IMR-90 (cell line): ENCODE measurements around the gene ARL10. TPM values are rescaled to one million over a fixed set of nuclear protein-coding genes. Genes with fewer than 3 reads are reported as not detected.

ENCODE experiments used
- ATAC-seq: fragments of 200-7000 bp; cut with Tn5 transposase; 2 replicates; pipeline ENCODE4 v1.9.1; 2020; ENCODE audit warnings: low read depth, mild to moderate bottlenecking, moderate library complexity
- BruUV-seq: library from RNA; stranded (reverse); fragments of 400-500 nt; replicated peaks from 2 replicates; lab custom pipeline; 2021; lab: Mats Ljungman, UMichigan
- CTCF ChIA-PET: fragments of 300-600 bp; formaldehyde crosslinking; extraction: SDS; loops from one replicate; lab custom pipeline; 2021; ENCODE audit warnings: antibody characterized with exemption; lab: Yijun Ruan, JAX
- POLR2A ChIA-PET: fragments of 300-600 bp; sonication (Branson Sonifier 250); formaldehyde crosslinking; loops from one replicate; lab custom pipeline; 2022; ENCODE audit warnings: antibody characterized with exemption; ENCODE audit not compliant: unreplicated experiment; lab: Charles Lee
- DNase-seq: peaks from one replicate; pipeline ENCODE4 v3.0.0; 2013
- H2AFZ ChIP-seq: replicated peaks from 2 replicates; pipeline ENCODE3; 2013; ENCODE audit warnings: low read length, mild to moderate bottlenecking; ENCODE audit not compliant: poor library complexity
- H2AK5ac ChIP-seq: 2 replicates; pipeline ENCODE4 v1.6.1; 2013; ENCODE audit warnings: low read depth, low read length, inconsistent platforms
- H2AK9ac ChIP-seq: replicated peaks from 2 replicates; pipeline ENCODE3; 2013; ENCODE audit warnings: mild to moderate bottlenecking, low read depth, low read length, moderate library complexity; ENCODE audit not compliant: poor library complexity
- H2BK120ac ChIP-seq: 2 replicates; pipeline ENCODE4 v1.6.1; 2013; ENCODE audit warnings: low read depth, low read length, inconsistent platforms
- H2BK15ac ChIP-seq: 3 replicates; pipeline ENCODE4 v1.6.1; 2013; ENCODE audit warnings: low read depth, low read length, inconsistent platforms
- H2BK20ac ChIP-seq: 2 replicates; pipeline ENCODE4 v1.6.1; 2013; ENCODE audit warnings: low read depth, mild to moderate bottlenecking, inconsistent platforms, low read length, moderate library complexity
- H2BK5ac ChIP-seq: 2 replicates; pipeline ENCODE4 v1.6.1; 2013; ENCODE audit warnings: mild to moderate bottlenecking, low read depth, low read length, inconsistent platforms; ENCODE audit not compliant: poor library complexity, severe bottlenecking
- H3K14ac ChIP-seq: replicated peaks from 2 replicates; pipeline ENCODE4 v1.6.1; 2013; ENCODE audit warnings: low read depth, low read length, inconsistent platforms
- H3K18ac ChIP-seq: 2 replicates; pipeline ENCODE4 v1.6.1; 2013; ENCODE audit warnings: low read depth, low read length, control low read depth
- H3K23ac ChIP-seq: 2 replicates; pipeline ENCODE4 v1.6.1; 2013; ENCODE audit warnings: low read depth, low read length, inconsistent platforms
- H3K27ac ChIP-seq: 2 replicates; pipeline ENCODE4 v1.5.1; 2013; ENCODE audit warnings: mild to moderate bottlenecking, control low read depth, low read length; ENCODE audit not compliant: insufficient read depth
- H3K27me3 ChIP-seq: 2 replicates; pipeline ENCODE4 v1.6.1; 2013; ENCODE audit warnings: low read length; ENCODE audit not compliant: control insufficient read depth, insufficient read depth
- H3K36me3 ChIP-seq: 2 replicates; pipeline ENCODE4 v1.6.1; 2013; ENCODE audit warnings: low read length, mixed read lengths; ENCODE audit not compliant: control insufficient read depth, insufficient read depth
- H3K4ac ChIP-seq: 2 replicates; pipeline ENCODE4 v1.6.1; 2013; ENCODE audit warnings: low read depth, low read length, inconsistent platforms
- H3K4me1 ChIP-seq: 2 replicates; pipeline ENCODE4 v1.6.1; 2013; ENCODE audit warnings: low read length, mixed read lengths; ENCODE audit not compliant: control insufficient read depth, insufficient read depth
- H3K4me2 ChIP-seq: 2 replicates; pipeline ENCODE4 v1.6.1; 2013; ENCODE audit warnings: low read depth, mild to moderate bottlenecking, control low read depth, low read length, moderate library complexity
- H3K4me3 ChIP-seq: 2 replicates; pipeline ENCODE4 v1.5.1; 2013; ENCODE audit warnings: low read depth, mild to moderate bottlenecking, control low read depth, low read length, moderate library complexity; ENCODE audit not compliant: insufficient read depth
- H3K56ac ChIP-seq: 2 replicates; pipeline ENCODE4 v1.6.1; 2013; ENCODE audit warnings: low read length, inconsistent platforms; ENCODE audit not compliant: insufficient read depth; ENCODE audit errors: extremely low read depth
- H3K79me1 ChIP-seq, 2 experiments: 2 replicates each; pipeline ENCODE4 v1.6.1; 2013; ENCODE audit warnings: low read length in 2 of 2, inconsistent platforms in 1 of 2, low read depth in 1 of 2
- H3K9ac ChIP-seq: 2 replicates; pipeline ENCODE4 v1.6.1; 2013; ENCODE audit warnings: low read depth, low read length, control low read depth
- H3K9me1 ChIP-seq: 2 replicates; pipeline ENCODE4 v1.6.1; 2013; ENCODE audit warnings: low read length, inconsistent platforms; ENCODE audit not compliant: insufficient read depth
- H3K9me3 ChIP-seq: 2 replicates; pipeline ENCODE4 v1.6.1; 2013; ENCODE audit warnings: low read length; ENCODE audit not compliant: control insufficient read depth, insufficient read depth
- H4K20me1 ChIP-seq: 2 replicates; pipeline ENCODE4 v1.6.1; 2013; ENCODE audit warnings: low read length, inconsistent platforms; ENCODE audit not compliant: insufficient read depth
- H4K5ac ChIP-seq: 2 replicates; pipeline ENCODE4 v1.6.1; 2013; ENCODE audit warnings: mild to moderate bottlenecking, low read depth, low read length, control low read depth
- H4K8ac ChIP-seq, 2 experiments: 2 replicates each; pipeline ENCODE4 v1.6.1; 2013; ENCODE audit warnings: low read depth in 2 of 2, low read length in 2 of 2, control low read depth in 1 of 2, inconsistent platforms in 1 of 2
- H4K91ac ChIP-seq: 2 replicates; pipeline ENCODE4 v1.6.1; 2013; ENCODE audit warnings: low read depth, low read length, inconsistent platforms; ENCODE audit not compliant: insufficient read depth
- CTCF ChIP-seq: conservative IDR thresholded peaks from 2 replicates; pipeline ENCODE4 v1.5.1; 2012; ENCODE audit warnings: mild to moderate bottlenecking, low read depth, low read length, improper control_type of control experiment
- MXI1 ChIP-seq: IDR thresholded peaks from 2 replicates; pipeline ENCODE4 v1.6.1; 2012; ENCODE audit warnings: low read depth, mild to moderate bottlenecking, low read length, moderate library complexity, borderline replicate concordance
- POLR2A ChIP-seq: IDR thresholded peaks from 2 replicates; pipeline ENCODE4 v1.6.1; 2012; ENCODE audit warnings: mild to moderate bottlenecking, low read depth, low read length
- RAD21 ChIP-seq: IDR thresholded peaks from 2 replicates; pipeline ENCODE4 v1.6.1; 2012; ENCODE audit warnings: low read length, improper control_type of control experiment
- RCOR1 ChIP-seq: IDR thresholded peaks from 2 replicates; pipeline ENCODE4 v1.6.1; 2012; ENCODE audit warnings: mild to moderate bottlenecking, low read length, improper control_type of control experiment; ENCODE audit not compliant: insufficient replicate concordance
- RFX5 ChIP-seq: IDR thresholded peaks from 2 replicates; pipeline ENCODE4 v1.8.0; 2012; ENCODE audit warnings: low read depth, mild to moderate bottlenecking, low read length, moderate library complexity
- SMC3 ChIP-seq: fragments of 150-350 bp; IDR thresholded peaks from 2 replicates; pipeline ENCODE4 v1.6.1; 2016; ENCODE audit warnings: low read depth, mild to moderate bottlenecking, antibody characterized with exemption, low read length, moderate library complexity
- WGBS, 2 experiments: methylation state at CpG; one replicate each; pipeline versions ENCODE4 v1.1.5 to v1.1.7; 2013; ENCODE audit warnings: missing lambda C conversion rate in 2 of 2; ENCODE audit not compliant: insufficient read length in 1 of 2; ENCODE audit errors: extremely low coverage in 2 of 2; 5-methylcytosine and 5-hydroxymethylcytosine counted together
- dilution Hi-C: fragments of 300-500 bp; cut with HindIII; formaldehyde crosslinking; loops from one replicate; pipeline ENCODE4 v1.14.3; 2018; ENCODE audit warnings: low sequenced_read_pairs; ENCODE audit not compliant: unreplicated experiment
- in situ Hi-C: fragments of 300-500 bp; cut with MboI; formaldehyde crosslinking; loops from 3 replicates; pipeline ENCODE4 v1.14.3; 2019; ENCODE audit warnings: low sequenced_read_pairs, inconsistent platforms, mixed read lengths
- intact Hi-C: fragments of 100-400 bp; cut with micrococcal nuclease; formaldehyde crosslinking; loops from 2 replicates; pipeline ENCODE4 v1.10.0; 2022
- polyA plus RNA-seq, 3 experiments: library from polyadenylated mRNA; depleted of rRNA; stranded (reverse); fragments of >200 nt; gene quantifications; 2 replicates each; pipeline ENCODE4 v1.2.3, GENCODE V29; 2012; ENCODE audit warnings: low replicate concordance in 1 of 3
- total RNA-seq: library from RNA; depleted of rRNA; stranded (reverse); fragments of >200 nt; gene quantifications from 2 replicates; pipeline ENCODE4 v1.2.3, GENCODE V29; 2012
- TF ChIP-seq, protein P1 (sequence below): fragments of 150-350 bp; IDR thresholded peaks from 2 replicates; pipeline ENCODE4 v1.6.1; 2016; ENCODE audit warnings: low read depth, mild to moderate bottlenecking, low read length, moderate library complexity, borderline replicate concordance

The ARL10 gene
- total and polyA plus RNA-seq, 2 of the 4 experiments (the other 2 are of a cell fraction), result 3.6 to 6.0 TPM

GRCh38 chr5:176361437-176362232 lies 3.7 kb upstream of the ARL10 start, which contains the start of gene KIAA1191:
Gene KIAA1191 (minus strand): TSS chr5:176361764. CDS start chr5:176359508, 2,256 bp downstream.
- no peak within 1 kb of the TSS; the same call in 2 of the 3 replicates for H2BK15ac ChIP-seq
- H4K5ac ChIP-seq, result peak within 1 kb of the TSS; percentile 87
- H4K8ac ChIP-seq, result peak within 1 kb of the TSS; percentile 73 to 93
- peak within 1 kb of the TSS; percentile 71; the same call in 1 of the 2 replicates for H2BK20ac ChIP-seq
- no peaks in the 10 kb centered on the region for H3K27me3 ChIP-seq
- ATAC-seq (peak; percentile 85), DNase-seq (peak; percentile 87)
- BruUV-seq, result no TSS peak
- H3K4me3 ChIP-seq, result peak within 1 kb of the TSS; percentile 90
- peak within 1 kb of the TSS; percentile 94 for H3K14ac ChIP-seq
- intact Hi-C loops (loop anchor here (5.0 kb wide), 2 partner anchors 209 to 634 kb away; no protein-coding TSS in a partner anchor), in situ Hi-C loops (no loop called here), dilution Hi-C loops (no loop called here)
- H4K20me1 ChIP-seq, result peaks cover 10% of the 10 kb centered on the region; the same call in 1 of the 2 replicates
- peak within 1 kb of the TSS; percentile 73 for H2BK5ac ChIP-seq
- H3K27ac ChIP-seq, result peak within 1 kb of the TSS; percentile 91
- peaks cover 5% of the 10 kb centered on the region for H3K36me3 ChIP-seq
- H2AK9ac ChIP-seq, result peak within 1 kb of the TSS; percentile 75
- no peaks in the 10 kb centered on the region for H3K9me3 ChIP-seq
- peak within 1 kb of the TSS; percentile 67 for H3K18ac ChIP-seq
- peak within 1 kb of the TSS; percentile 86 for H3K9ac ChIP-seq
- peak within 1 kb of the TSS; percentile 77; the same call in 1 of the 2 replicates for H3K56ac ChIP-seq
- H4K91ac ChIP-seq, result peak within 1 kb of the TSS; percentile 88
- TF ChIP-seq CTCF (peak; percentile 37), RFX5 (no peak), POLR2A (peak; percentile 95), MXI1 (peak; percentile 87), RAD21 (peak; percentile 36; the same call in 1 of the 2 replicates), SMC3 (peak; percentile 3; the same call in 1 of the 2 replicates), RCOR1 (no peak)
- TF ChIP-seq, protein P1, sequence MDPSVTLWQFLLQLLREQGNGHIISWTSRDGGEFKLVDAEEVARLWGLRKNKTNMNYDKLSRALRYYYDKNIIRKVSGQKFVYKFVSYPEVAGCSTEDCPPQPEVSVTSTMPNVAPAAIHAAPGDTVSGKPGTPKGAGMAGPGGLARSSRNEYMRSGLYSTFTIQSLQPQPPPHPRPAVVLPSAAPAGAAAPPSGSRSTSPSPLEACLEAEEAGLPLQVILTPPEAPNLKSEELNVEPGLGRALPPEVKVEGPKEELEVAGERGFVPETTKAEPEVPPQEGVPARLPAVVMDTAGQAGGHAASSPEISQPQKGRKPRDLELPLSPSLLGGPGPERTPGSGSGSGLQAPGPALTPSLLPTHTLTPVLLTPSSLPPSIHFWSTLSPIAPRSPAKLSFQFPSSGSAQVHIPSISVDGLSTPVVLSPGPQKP, result no peak
- H2BK120ac ChIP-seq, result peak within 1 kb of the TSS; percentile 65
- H3K9me1 ChIP-seq, result peaks cover 2% of the 10 kb centered on the region
- H3K4me1 ChIP-seq, result peaks cover 7% of the 10 kb centered on the region
- peak within 1 kb of the TSS; percentile 86 for H3K4ac ChIP-seq
- peak within 1 kb of the TSS; percentile 70 for H3K23ac ChIP-seq
- POLR2A ChIA-PET, result interaction anchor here (0.6 kb wide), 1 partner anchor 763 kb away, joined by 6 read pairs; no protein-coding TSS in a partner anchor
- CTCF ChIA-PET, result interaction anchor here (1.0 kb wide), 1 partner anchor 12 kb away, joined by 3 read pairs; no protein-coding TSS in a partner anchor
- peak within 1 kb of the TSS; percentile 97 for H2AFZ ChIP-seq
- peak within 1 kb of the TSS; percentile 37 for H2AK5ac ChIP-seq
- H3K79me1 ChIP-seq, result peaks cover 15 to 26% of the 10 kb centered on the region in 2 experiments; a peak in 3 of 4 replicates
- H3K4me2 ChIP-seq, result peak within 1 kb of the TSS; percentile 99
- WGBS, 2 experiments, result 1% methylated on average over 25 of the region's 56 CpGs; no CpG with 5 or more reads in 1 of the 2 experiments
